Activated naive CD4-positive, alpha-beta T cell treated with anti-CD3 and anti-CD28 coated beads for 36 hours (primary cell): ENCODE measurements around the gene ERRFI1. TPM values are rescaled to one million over a fixed set of nuclear protein-coding genes. Genes with fewer than 3 reads are reported as not detected.

Source experiments
- total RNA-seq, 2 experiments: library from RNA; stranded (reverse); gene quantifications; one replicate each; pipeline ENCODE4 v1.2.3, GENCODE V29; 2021

The ERRFI1 gene
- total RNA-seq, 2 experiments from 2014 or later, result 0.77 to 0.95 TPM

Other genes starting within 250 kb of the ERRFI1 start
- 1 to 10 TPM; 2.9 to 3.1 TPM for gene PER3, start 242.0 kb downstream of the ERRFI1 start, total RNA-seq
- gene UTS2, start 173.2 kb downstream of the ERRFI1 start, total RNA-seq, result not detected
- gene TNFRSF9, start 85.5 kb downstream of the ERRFI1 start, total RNA-seq, result 10 to 100 TPM; 10.5 to 11.6 TPM
- 100 to 1,000 TPM; 373 to 397 TPM for gene PARK7, start 64.6 kb downstream of the ERRFI1 start, total RNA-seq